ENCODE data around the gene DEPP1. TPM values are rescaled to one million over a fixed set of nuclear protein-coding genes. Genes with fewer than 3 reads are reported as not detected.
A peak's percentile ranks its signal among the peaks of the same experiment; 100 is the strongest.

Gene DEPP1
- total and polyA plus RNA-seq, 10 of the 15 experiments (the other 5 are each of a cell fraction or from before 2014, with no cell fraction given): 1.7 to 12.1 (median 7.3) TPM

- peak in 1 of 2 experiments; percentile 30; a peak in 1 of 4 replicates for TF ChIP-seq IKZF2 (IDR thresholded peaks at IDR 0.05)
- no peak for TF ChIP-seq IRF3 (IDR thresholded peaks at IDR 0.05)
- peak; percentile 70; the same call in 1 of the 2 replicates for TF ChIP-seq ZNF207 (IDR thresholded peaks at IDR 0.05; ENCODE audit: borderline replicate concordance)
- peak; percentile 49; the same call in 1 of the 2 replicates for TF ChIP-seq RELB (IDR thresholded peaks at IDR 0.05; ENCODE audit: low read depth)
- peak; percentile 75; the same call in 1 of the 2 replicates for TF ChIP-seq SIN3A (IDR thresholded peaks at IDR 0.05; ENCODE audit: low read depth, low read length)
- TF ChIP-seq MXI1 (IDR thresholded peaks at IDR 0.05; ENCODE audit: low read depth, low read length): 0 out of 2 replicates have a peak, but pooled peaks have one; percentile 21
- peak; percentile 37; the same call in 1 of the 2 replicates for TF ChIP-seq PKNOX1 (IDR thresholded peaks at IDR 0.05)
- TF ChIP-seq POLR2AphosphoS2 (IDR thresholded peaks at IDR 0.05; ENCODE audit: low read depth, low read length): 0 out of 2 replicates have a peak, but pooled peaks have one; percentile 58
- peak; percentile 79; the same call in 1 of the 2 replicates for TF ChIP-seq PML (IDR thresholded peaks at IDR 0.05; ENCODE audit: low read length)
- TF ChIP-seq ZNF687 (IDR thresholded peaks at IDR 0.05): 0 out of 2 replicates have a peak, but pooled peaks have one; percentile 22
- no peak for TF ChIP-seq EZH2 (IDR thresholded peaks at IDR 0.05; ENCODE audit: borderline replicate concordance, control insufficient read depth, low read depth, low read length)
- peak; percentile 55; the same call in 1 of the 2 replicates for TF ChIP-seq GATAD2B (conservative IDR thresholded peaks at IDR 0.05; ENCODE audit: low read depth)
- TF ChIP-seq YY1 (IDR thresholded peaks at IDR 0.05; ENCODE audit: low read depth, low read length): peak; percentile 49; the same call in 1 of the 2 replicates
- TF ChIP-seq MAX (IDR thresholded peaks at IDR 0.05; ENCODE audit: low read depth, low read length): peak; percentile 25; the same call in 1 of the 2 replicates
- TF ChIP-seq SMAD5 (IDR thresholded peaks at IDR 0.05; ENCODE audit: low read depth): peak; percentile 79; the same call in 1 of the 2 replicates
- TF ChIP-seq NRF1 (conservative IDR thresholded peaks at IDR 0.05; ENCODE audit: low read depth, low read length): peak; percentile 47
- TF ChIP-seq IKZF1 (conservative IDR thresholded peaks at IDR 0.05): peak; percentile 67
- TF ChIP-seq POLR2AphosphoS5 (IDR thresholded peaks at IDR 0.05; ENCODE audit: low read length): peak; percentile 49; the same call in 1 of the 2 replicates
- peak; percentile 41; the same call in 1 of the 2 replicates for TF ChIP-seq HDGF (IDR thresholded peaks at IDR 0.05)
- TF ChIP-seq SMARCA5 (IDR thresholded peaks at IDR 0.05): 0 out of 2 replicates have a peak, but pooled peaks have one; percentile 43
These were observed 19.1 kb downstream of the DEPP1 start, which contains the start of gene RASSF4 (continued) for GRCh38 chr10:44959247-44960087.
